ENCODE results near the gene CAP1. TPM values are rescaled to one million over a fixed set of nuclear protein-coding genes. Genes with fewer than 3 reads are reported as not detected.

CAP1 gene
- total and polyA plus RNA-seq, 9 of the 15 experiments (the other 6 are each of a cell fraction or from before 2014, with no cell fraction given), result 230 to 658 (median 281) TPM

GRCh38 chr1:40059960-40060750 lies 19.6 kb downstream of the CAP1 start (continued):
- TF ChIP-seq ZNF407 (IDR thresholded peaks at IDR 0.05; ENCODE audit: low read depth) (no peak), ETV6 (IDR thresholded peaks at IDR 0.05; ENCODE audit: borderline replicate concordance in 1 of 2, low read depth in 2 of 2, low read length in 1 of 2) (no peak), ETV6 (CRISPR knock-in tag; IDR thresholded peaks at IDR 0.05; ENCODE audit: borderline replicate concordance) (0 out of 2 replicates have a peak, but pooled peaks have one; percentile 30), IRF9 (tag; IDR thresholded peaks at IDR 0.05) (peak; percentile 77), SMARCE1 (IDR thresholded peaks at IDR 0.05) (no peak), MAFG (tag; conservative IDR thresholded peaks at IDR 0.05) (peak; percentile 72), NELFE (IDR thresholded peaks at IDR 0.05; ENCODE audit: insufficient read depth, insufficient read length) (no peak), ATF2 (CRISPR knock-in tag; IDR thresholded peaks at IDR 0.05) (no peak), ZNF592 (IDR thresholded peaks at IDR 0.05) (peak; percentile 98), ZFPM2 (CRISPR knock-in tag; IDR thresholded peaks at IDR 0.05) (no peak)
